ENCODE measurements around the gene PSMC1. TPM values are rescaled to one million over a fixed set of nuclear protein-coding genes. Genes with fewer than 3 reads are reported as not detected.

PSMC1 gene
- total RNA-seq, 1 experiment from 2014 or later: 161 TPM

- DNase-seq (ENCODE audit: low read depth): no peak
These were observed 20.5 kb downstream of the PSMC1 start for GRCh38 chr14:90276646-90277367.

- no peak for DNase-seq (ENCODE audit: low read depth)
These were observed 21.3 kb downstream of the PSMC1 start for GRCh38 chr14:90277581-90278198.

GRCh38 chr14:90278199-90279175 lies 22.1 kb downstream of the PSMC1 start:
- DNase-seq (ENCODE audit: low read depth): no peak

- DNase-seq (ENCODE audit: low read depth): no peak
These were observed 23.7 kb downstream of the PSMC1 start for GRCh38 chr14:90280096-90280495.

GRCh38 chr14:90281261-90281660 lies 24.9 kb downstream of the PSMC1 start:
- DNase-seq (ENCODE audit: low read depth): peak; percentile 52

- DNase-seq (ENCODE audit: low read depth): no peak
These were observed 25.4 kb downstream of the PSMC1 start for GRCh38 chr14:90281756-90282155.

GRCh38 chr14:90287791-90288190 lies 31.4 kb downstream of the PSMC1 start:
- no peak for DNase-seq (ENCODE audit: low read depth)

- DNase-seq (ENCODE audit: low read depth): no peak
These were observed 32.5 kb downstream of the PSMC1 start for GRCh38 chr14:90288651-90289355.

GRCh38 chr14:90290337-90291011 lies 34.1 kb downstream of the PSMC1 start:
- no peak for DNase-seq (ENCODE audit: low read depth)

- peak; percentile 48 for DNase-seq (ENCODE audit: low read depth)
These were observed 35.3 kb downstream of the PSMC1 start for GRCh38 chr14:90291699-90292098.

GRCh38 chr14:90293766-90294730 lies 37.7 kb downstream of the PSMC1 start:
- no peak for DNase-seq (ENCODE audit: low read depth)

GRCh38 chr14:90294872-90295271 lies 38.5 kb downstream of the PSMC1 start:
- no peak for DNase-seq (ENCODE audit: low read depth)

GRCh38 chr14:90295870-90296516 lies 39.6 kb downstream of the PSMC1 start:
- DNase-seq (ENCODE audit: low read depth): no peak

GRCh38 chr14:90296641-90297040 lies 40.3 kb downstream of the PSMC1 start:
- no peak for DNase-seq (ENCODE audit: low read depth)

- no peak for DNase-seq (ENCODE audit: low read depth)
These were observed 41.7 kb downstream of the PSMC1 start for GRCh38 chr14:90297876-90298629.

- DNase-seq (ENCODE audit: low read depth): no peak
These were observed 43.1 kb downstream of the PSMC1 start for GRCh38 chr14:90299408-90299807.

- peak; percentile 17 for DNase-seq (ENCODE audit: low read depth)
These were observed 44.3 kb downstream of the PSMC1 start for GRCh38 chr14:90300611-90301047.

- DNase-seq (ENCODE audit: low read depth): no peak
These were observed 44.8 kb downstream of the PSMC1 start for GRCh38 chr14:90301122-90301521.

GRCh38 chr14:90301668-90302090 lies 45.3 kb downstream of the PSMC1 start:
- peak; percentile 35 for DNase-seq (ENCODE audit: low read depth)
